ENCODE measurements around the gene RBBP8NL.

DNA sequence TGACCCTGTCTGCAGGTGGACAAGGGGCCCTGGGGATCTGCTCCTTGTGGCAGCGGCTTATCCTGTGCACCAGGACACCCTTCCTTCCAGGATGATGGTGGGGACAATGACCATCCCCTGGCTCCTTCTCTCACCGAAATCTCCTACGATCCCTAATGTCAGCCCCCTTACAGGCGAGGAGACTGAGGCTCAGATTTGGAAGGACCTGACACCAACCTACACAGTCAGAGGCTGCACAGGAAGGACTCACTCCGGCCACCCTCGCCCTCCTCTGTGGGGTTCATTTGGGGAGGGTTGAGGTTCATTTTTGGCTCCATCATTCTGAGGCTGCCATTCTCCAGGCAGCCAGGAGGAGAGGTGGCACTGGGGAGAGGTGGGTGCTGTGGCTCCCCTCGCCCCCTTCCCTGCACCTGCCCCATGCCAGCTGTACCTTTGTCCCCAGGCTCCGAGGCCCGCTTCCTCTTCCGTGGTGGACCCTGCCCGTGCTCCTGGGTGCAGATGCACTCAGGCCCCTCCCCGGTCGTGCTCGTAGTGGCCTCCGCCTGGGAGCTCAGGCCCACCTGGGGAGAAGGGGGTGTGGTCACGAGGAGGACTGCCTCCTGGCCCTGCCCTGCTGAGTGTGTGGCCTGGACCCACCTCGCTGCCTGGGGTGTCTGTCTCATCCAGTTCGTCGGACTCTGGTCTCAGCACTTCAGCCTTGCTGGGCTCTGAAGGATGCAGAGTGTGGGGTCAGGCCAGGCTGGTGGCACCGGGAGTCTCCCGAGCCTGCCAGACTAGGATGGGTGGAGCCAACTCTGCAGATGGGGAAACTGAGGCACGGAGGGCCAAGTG lies 14.9 kb downstream of the RBBP8NL start:
- TF ChIP-seq POLR2AphosphoS5 (IDR thresholded peaks at IDR 0.05; ENCODE audit: low read depth, low read length) (no peak), TAF1 (IDR thresholded peaks at IDR 0.05; ENCODE audit: borderline replicate concordance, low read depth, low read length) (no peak)

Measured in GM12892 (cell line).